HG02870 (cell line): ENCODE results near the gene FBLN1.
"Not testable (repeated sequence)": the region's sequence is repeated elsewhere in the genome, so short reads cannot be mapped to it uniquely, and the experiment has no call there.

Experiments used
- ATAC-seq: cut with Tn5 transposase; IDR thresholded peaks from one replicate; pipeline ENCODE4 v1.9.1; 2021; ENCODE audit warnings: mild to moderate bottlenecking, moderate library complexity; ENCODE audit not compliant: unreplicated experiment

FBLN1 gene, protein sequence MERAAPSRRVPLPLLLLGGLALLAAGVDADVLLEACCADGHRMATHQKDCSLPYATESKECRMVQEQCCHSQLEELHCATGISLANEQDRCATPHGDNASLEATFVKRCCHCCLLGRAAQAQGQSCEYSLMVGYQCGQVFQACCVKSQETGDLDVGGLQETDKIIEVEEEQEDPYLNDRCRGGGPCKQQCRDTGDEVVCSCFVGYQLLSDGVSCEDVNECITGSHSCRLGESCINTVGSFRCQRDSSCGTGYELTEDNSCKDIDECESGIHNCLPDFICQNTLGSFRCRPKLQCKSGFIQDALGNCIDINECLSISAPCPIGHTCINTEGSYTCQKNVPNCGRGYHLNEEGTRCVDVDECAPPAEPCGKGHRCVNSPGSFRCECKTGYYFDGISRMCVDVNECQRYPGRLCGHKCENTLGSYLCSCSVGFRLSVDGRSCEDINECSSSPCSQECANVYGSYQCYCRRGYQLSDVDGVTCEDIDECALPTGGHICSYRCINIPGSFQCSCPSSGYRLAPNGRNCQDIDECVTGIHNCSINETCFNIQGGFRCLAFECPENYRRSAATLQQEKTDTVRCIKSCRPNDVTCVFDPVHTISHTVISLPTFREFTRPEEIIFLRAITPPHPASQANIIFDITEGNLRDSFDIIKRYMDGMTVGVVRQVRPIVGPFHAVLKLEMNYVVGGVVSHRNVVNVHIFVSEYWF

DNA sequence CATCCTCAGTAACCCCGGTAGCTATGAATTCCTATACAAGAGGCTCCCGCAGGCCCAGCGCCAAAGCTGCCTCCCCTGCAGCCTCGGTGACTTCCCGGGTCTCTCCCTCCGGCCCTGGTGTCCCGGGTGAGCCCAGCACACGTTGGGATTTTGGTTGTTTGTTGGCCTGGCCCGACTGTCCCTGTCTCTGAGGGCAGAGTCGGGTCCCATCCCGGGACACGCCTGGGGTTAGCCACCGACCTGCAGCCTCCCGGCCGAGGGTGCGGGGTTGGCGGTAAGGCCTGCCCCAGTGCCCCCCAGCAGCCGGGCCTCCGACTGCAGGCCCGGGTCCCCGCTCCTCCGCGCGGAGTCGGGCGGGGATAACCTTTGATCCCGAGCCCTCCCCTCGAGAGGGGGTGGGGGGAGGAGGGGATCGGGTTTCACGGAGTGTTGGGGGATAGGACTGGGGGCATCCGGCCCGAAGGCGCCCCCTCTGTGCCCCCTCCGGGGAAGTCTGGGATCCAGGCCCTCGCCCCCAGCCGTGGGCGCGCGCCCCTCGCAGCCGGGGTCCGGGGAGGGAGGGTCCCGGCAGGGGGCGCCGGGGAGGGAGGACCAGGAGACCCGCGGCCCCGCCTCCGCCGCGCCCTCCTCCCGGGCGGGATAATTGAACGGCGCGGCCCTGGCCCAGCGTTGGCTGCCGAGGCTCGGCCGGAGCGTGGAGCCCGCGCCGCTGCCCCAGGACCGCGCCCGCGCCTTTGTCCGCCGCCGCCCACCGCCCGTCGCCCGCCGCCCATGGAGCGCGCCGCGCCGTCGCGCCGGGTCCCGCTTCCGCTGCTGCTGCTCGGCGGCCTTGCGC, at the start of gene FBLN1:
FBLN1 (plus strand) TSS at position 669 of the 835 bp plus-strand sequence; CDS start at position 772, 103 bp downstream.
- no peak for ATAC-seq

DNA sequence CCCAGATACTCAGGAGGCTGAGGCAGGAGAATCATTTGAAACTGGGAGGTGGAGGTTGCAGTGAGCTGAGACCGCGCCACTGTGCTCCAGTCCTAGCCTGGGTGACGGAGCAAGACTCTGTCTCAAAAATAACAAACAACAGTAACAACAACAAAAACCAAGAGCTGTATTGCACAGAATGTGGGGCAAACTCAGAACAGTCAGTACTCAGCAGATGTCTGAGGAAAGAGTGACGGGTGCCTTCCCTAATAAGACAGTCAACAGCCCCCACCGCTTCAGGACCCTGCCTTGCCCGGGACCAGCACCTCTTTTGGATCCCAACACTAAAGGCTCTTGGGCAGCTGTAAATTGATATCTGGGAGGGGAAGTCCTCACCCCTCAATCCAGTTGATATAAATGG, 48.9 kb upstream of the FBLN1 start:
- ATAC-seq = no peak

DNA sequence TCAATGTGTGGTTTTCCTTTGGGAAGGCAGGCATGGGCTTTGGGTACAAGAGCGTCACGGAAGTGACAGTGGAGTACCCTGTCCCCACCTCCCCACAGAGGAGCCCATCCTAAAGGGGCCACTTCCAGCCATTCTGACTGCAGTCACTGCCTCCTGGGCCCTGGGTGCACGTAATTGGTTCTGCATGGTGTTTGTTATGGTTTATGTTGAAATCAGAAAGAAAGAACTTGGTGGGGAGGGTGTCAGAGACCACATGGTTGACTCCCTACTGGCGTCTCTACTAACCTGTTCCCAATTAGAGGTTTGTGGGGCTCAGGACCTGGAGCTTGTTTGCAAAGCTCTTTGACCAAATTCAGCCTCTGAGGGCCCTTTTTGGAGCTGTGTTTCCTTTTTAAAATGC, 48.4 kb upstream of the FBLN1 start:
- ATAC-seq = no peak

DNA sequence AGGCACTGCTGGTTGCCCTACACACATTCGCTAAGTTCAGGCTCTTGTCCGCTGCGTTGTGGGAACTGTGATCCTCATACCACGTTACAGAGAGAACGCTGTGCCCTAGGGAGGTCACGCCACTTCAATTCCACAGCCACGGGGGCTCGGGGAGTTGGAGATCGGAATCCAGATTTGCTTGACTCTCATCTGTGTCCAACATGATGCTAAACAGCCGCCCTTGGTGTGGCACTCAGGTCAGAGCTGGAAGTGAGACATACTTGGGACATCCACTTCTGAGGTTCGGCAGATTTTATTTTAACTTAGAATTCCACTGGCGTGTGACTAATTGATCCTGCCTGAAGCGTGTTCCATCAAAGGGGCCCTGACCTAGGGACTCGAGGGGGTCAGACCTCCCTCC, 47.5 kb upstream of the FBLN1 start:
- no peak for ATAC-seq

GRCh38 chr22:45455621-45456020, 47.1 kb upstream of the FBLN1 start:
- no peak for ATAC-seq

DNA sequence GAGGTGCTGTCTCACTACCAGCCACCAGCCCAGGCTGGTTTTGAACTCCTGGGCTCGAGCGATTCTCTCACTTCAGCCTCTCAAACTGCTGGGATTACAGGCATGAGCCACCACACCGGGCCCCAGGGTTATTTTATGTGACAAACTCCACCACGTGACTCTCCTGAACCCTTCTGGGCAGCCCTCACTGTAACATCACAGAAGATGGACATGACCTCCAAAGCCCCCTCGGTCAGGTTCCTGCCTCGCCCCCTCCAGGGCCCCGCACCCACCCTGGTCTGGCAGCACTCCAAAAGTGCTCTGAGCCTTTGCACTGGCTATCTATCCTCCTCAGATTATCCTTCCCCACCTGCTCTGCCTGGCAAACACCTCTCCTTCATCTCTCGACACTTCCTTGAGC, 45.9 kb upstream of the FBLN1 start:
- no peak for ATAC-seq

DNA sequence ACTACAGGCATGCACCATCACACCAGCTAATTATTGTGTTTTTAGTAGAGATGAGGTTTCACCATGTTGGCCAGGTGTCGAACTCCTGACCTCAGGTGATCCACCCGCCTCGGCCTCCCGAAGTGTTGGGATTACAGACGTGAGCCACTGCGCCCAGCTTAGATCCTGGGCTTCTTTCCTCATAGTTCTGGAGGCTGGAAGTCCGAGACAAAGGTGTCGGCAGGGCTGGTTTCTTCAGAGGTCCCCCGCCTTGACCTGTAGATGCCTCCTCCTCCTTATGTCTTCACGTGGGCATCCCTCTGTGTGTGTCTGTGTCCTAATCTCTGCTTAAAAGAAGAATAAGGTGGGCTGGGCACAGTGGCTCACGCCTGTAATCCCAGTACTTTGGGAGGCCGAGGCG, 44.2 kb upstream of the FBLN1 start:
- ATAC-seq = no peak

DNA sequence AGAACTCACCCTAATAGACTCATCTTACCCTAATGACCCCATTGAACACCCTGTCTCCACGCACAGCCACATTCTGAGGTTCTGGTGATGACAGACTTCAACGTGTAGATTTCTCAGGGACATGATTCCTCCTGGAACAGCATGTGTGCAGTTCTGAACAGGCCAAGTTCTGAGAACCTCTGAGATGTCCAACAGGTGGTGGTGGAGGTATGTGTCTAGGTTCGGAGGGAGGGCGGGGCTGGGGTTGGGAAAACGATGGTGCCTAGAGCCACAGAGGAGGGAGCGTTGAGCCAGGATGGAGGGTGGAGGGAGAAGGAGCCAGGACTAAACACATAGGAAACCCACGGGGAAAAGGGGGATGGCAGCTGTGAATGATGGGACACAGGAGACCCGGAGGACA, 43.4 kb upstream of the FBLN1 start:
- ATAC-seq = no peak

GRCh38 chr22:45460288-45461109, 42.2 kb upstream of the FBLN1 start:
- no peak for ATAC-seq

GRCh38 chr22:45462034-45462655, 40.5 kb upstream of the FBLN1 start:
- no peak for ATAC-seq

GRCh38 chr22:45463691-45464090, 39.0 kb upstream of the FBLN1 start:
- ATAC-seq = not testable (repeated sequence)

DNA sequence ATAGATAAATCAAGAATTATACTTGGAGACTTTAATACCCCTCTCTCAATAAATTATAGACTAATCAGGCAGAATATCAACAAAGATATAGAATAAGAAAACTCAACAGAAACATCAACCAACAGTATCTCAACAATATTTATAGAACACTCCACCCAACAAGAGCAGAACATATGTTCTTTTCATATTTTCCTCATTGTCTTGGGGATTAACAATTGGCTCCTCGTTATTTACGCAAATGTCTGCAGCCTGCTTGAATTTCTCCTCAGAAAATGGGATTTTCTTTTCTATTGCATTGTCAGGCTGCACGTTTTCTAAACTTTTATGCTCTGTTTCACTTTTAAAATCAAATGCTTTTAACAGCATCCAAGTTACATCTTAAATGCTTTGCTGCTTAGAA, 37.0 kb upstream of the FBLN1 start:
- no peak for ATAC-seq

GRCh38 chr22:45468872-45469271, 33.8 kb upstream of the FBLN1 start:
- no peak for ATAC-seq

GRCh38 chr22:45469281-45470073, 33.2 kb upstream of the FBLN1 start:
- no peak for ATAC-seq

DNA sequence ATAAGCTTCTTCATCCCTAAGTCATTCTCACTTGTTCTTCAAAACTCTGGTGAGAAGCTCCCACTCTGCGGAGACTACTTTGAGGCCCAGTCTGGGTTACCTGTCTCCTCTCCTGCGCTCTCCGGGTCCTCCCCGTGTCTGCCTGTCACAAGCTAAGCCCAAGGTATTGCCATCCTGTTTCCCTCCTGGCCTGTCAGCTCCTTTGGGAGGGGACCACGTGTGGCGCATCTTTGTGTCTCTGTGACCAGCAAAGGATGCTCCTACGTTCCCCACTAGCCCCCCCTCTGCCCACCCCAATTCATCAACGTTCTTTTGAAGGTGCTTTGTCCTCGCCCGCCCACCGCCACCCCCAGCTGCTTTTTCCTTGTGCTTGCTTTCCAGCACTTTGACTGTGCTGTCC, 31.8 kb upstream of the FBLN1 start:
- ATAC-seq = no peak

GRCh38 chr22:45472426-45472825, 30.3 kb upstream of the FBLN1 start:
- ATAC-seq = no peak

- no peak for ATAC-seq
These were observed 29.0 kb upstream of the FBLN1 start for GRCh38 chr22:45473626-45474237.

GRCh38 chr22:45475063-45475747, 27.5 kb upstream of the FBLN1 start:
- no peak for ATAC-seq
